Measurements from ENCODE around the gene HELT. TPM values are rescaled to one million over a fixed set of nuclear protein-coding genes. Genes with fewer than 3 reads are reported as not detected.
"Not testable (repeated sequence)": the region's sequence is repeated elsewhere in the genome, so short reads cannot be mapped to it uniquely, and the experiment has no call there.

HELT gene
- total RNA-seq, 1 donor from 2014 or later: not detected

DNA sequence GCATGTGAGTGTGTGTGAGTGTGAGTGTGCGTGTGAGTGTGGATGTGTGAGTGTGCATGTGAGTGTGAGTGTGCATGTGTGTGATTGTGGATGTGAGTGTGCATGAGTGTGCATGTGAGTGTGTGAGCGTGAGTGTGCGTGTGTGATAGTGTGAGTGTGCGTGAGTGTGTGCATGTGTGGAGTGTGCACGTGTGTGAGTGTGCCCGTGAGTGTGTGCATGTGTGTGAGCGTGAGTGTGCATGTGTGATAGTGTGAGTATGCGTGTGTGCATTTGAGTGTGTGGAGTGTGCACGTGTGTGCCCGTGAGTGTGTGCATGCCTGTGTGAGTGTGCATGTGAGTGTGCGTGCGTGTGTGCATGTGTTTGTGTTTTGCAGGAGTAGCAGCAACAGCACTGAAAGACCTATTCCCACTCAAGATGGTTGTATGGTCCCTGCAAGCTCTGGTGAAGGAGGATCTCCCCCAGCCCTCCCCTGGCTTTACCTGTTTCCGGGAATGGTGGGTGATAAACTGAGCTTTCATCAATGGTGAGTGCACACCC lies 30.7 kb upstream of the HELT start:
- TF ChIP-seq, protein P1, sequence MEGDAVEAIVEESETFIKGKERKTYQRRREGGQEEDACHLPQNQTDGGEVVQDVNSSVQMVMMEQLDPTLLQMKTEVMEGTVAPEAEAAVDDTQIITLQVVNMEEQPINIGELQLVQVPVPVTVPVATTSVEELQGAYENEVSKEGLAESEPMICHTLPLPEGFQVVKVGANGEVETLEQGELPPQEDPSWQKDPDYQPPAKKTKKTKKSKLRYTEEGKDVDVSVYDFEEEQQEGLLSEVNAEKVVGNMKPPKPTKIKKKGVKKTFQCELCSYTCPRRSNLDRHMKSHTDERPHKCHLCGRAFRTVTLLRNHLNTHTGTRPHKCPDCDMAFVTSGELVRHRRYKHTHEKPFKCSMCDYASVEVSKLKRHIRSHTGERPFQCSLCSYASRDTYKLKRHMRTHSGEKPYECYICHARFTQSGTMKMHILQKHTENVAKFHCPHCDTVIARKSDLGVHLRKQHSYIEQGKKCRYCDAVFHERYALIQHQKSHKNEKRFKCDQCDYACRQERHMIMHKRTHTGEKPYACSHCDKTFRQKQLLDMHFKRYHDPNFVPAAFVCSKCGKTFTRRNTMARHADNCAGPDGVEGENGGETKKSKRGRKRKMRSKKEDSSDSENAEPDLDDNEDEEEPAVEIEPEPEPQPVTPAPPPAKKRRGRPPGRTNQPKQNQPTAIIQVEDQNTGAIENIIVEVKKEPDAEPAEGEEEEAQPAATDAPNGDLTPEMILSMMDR (IDR thresholded peaks at IDR 0.05; ENCODE audit: unreplicated experiment): no peak
- Mint-ChIP-seq H3K36me3 (ENCODE audit: low read depth, unreplicated experiment) (peaks cover 5% of the 10 kb centered on the region), H3K4me1 (ENCODE audit: unreplicated experiment) (no peaks in the 10 kb centered on the region), H3K4me3 (ENCODE audit: unreplicated experiment) (no peak overlapping the region), H3K27me3 (ENCODE audit: unreplicated experiment) (no peaks in the 10 kb centered on the region), H3K9me3 (ENCODE audit: unreplicated experiment) (no peaks in the 10 kb centered on the region), H3K27ac (ENCODE audit: unreplicated experiment) (no peak overlapping the region)
- no peak for DNase-seq (ENCODE audit: low spot score)

GRCh38 chr4:184988611-184989010 lies 29.7 kb upstream of the HELT start:
- no peaks in the 10 kb centered on the region for H3K9me3 Mint-ChIP-seq (ENCODE audit: unreplicated experiment)
- TF ChIP-seq, protein P1 (IDR thresholded peaks at IDR 0.05; ENCODE audit: unreplicated experiment): no peak
- H3K27me3 Mint-ChIP-seq (ENCODE audit: unreplicated experiment): no peaks in the 10 kb centered on the region
- no peak for DNase-seq (ENCODE audit: low spot score)
- no peak overlapping the region for H3K4me3 Mint-ChIP-seq (ENCODE audit: unreplicated experiment)
- no peaks in the 10 kb centered on the region for H3K36me3 Mint-ChIP-seq (ENCODE audit: low read depth, unreplicated experiment)
- no peaks in the 10 kb centered on the region for H3K4me1 Mint-ChIP-seq (ENCODE audit: unreplicated experiment)
- no peak overlapping the region for H3K27ac Mint-ChIP-seq (ENCODE audit: unreplicated experiment)

DNA sequence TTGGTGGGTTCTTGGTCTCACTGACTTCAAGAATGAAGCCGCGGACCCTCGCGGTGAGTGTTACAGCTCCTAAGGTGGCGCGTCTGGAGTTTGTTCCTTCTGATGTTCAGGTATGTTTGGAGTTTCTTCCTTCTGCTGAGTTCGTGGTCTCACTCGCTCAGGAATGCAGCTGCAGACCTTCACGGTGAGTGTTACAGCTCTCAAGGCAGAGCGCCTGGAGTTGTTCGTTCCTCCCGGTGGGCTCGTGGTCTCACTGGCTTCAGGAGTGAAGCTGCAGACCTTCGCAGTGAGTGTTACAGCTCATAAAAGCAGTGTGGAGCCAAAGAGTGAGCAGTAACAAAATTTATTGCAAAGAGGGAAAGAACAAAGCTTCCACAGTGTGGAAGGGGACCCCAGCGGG lies 29.0 kb upstream of the HELT start:
- not testable (repeated sequence) for H3K36me3 Mint-ChIP-seq (ENCODE audit: low read depth, unreplicated experiment); H3K4me3 Mint-ChIP-seq (ENCODE audit: unreplicated experiment); H3K9me3 Mint-ChIP-seq (ENCODE audit: unreplicated experiment); H3K27ac Mint-ChIP-seq (ENCODE audit: unreplicated experiment); DNase-seq (ENCODE audit: low spot score); H3K27me3 Mint-ChIP-seq (ENCODE audit: unreplicated experiment); H3K4me1 Mint-ChIP-seq (ENCODE audit: unreplicated experiment)

- DNase-seq (ENCODE audit: low spot score); H3K36me3 Mint-ChIP-seq (ENCODE audit: low read depth, unreplicated experiment); H3K27me3 Mint-ChIP-seq (ENCODE audit: unreplicated experiment); H3K4me3 Mint-ChIP-seq (ENCODE audit: unreplicated experiment); H3K9me3 Mint-ChIP-seq (ENCODE audit: unreplicated experiment); H3K4me1 Mint-ChIP-seq (ENCODE audit: unreplicated experiment); H3K27ac Mint-ChIP-seq (ENCODE audit: unreplicated experiment): not testable (repeated sequence)
Observed at GRCh38 chr4:184990131-184990530, 28.2 kb upstream of the HELT start.

- H3K4me3 Mint-ChIP-seq (ENCODE audit: unreplicated experiment): no peak overlapping the region
- no peaks in the 10 kb centered on the region for H3K4me1 Mint-ChIP-seq (ENCODE audit: unreplicated experiment)
- DNase-seq (ENCODE audit: low spot score): no peak
- H3K27ac Mint-ChIP-seq (ENCODE audit: unreplicated experiment): no peak overlapping the region
- H3K27me3 Mint-ChIP-seq (ENCODE audit: unreplicated experiment): no peaks in the 10 kb centered on the region
- H3K36me3 Mint-ChIP-seq (ENCODE audit: low read depth, unreplicated experiment): no peaks in the 10 kb centered on the region
- TF ChIP-seq, protein P1 (IDR thresholded peaks at IDR 0.05; ENCODE audit: unreplicated experiment): no peak
- H3K9me3 Mint-ChIP-seq (ENCODE audit: unreplicated experiment): no peaks in the 10 kb centered on the region
Observed at GRCh38 chr4:184991860-184992259, 26.4 kb upstream of the HELT start.

DNA sequence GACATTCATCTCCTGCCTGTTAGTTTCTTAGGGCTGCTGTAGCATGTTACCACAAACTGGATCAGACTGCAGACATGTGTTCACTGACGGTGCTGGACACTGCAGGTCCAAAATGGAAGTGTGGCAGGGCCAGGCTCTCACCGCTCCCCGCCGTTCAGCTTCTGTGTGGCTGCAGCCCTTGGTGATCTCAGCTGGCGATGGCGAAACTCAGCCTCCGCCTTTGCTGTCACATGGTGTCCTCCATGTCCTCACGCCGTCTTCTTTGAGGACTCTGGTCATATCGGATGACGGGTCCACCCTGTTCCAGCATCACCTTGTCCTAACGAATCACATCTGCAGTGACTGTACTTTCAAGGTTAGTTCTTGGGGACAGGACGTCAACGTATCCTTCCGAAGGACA lies 25.9 kb upstream of the HELT start:
- Mint-ChIP-seq H3K4me1 (ENCODE audit: unreplicated experiment) (no peaks in the 10 kb centered on the region), H3K36me3 (ENCODE audit: low read depth, unreplicated experiment) (no peaks in the 10 kb centered on the region), H3K27ac (ENCODE audit: unreplicated experiment) (no peak overlapping the region), H3K9me3 (ENCODE audit: unreplicated experiment) (no peaks in the 10 kb centered on the region), H3K4me3 (ENCODE audit: unreplicated experiment) (no peak overlapping the region), H3K27me3 (ENCODE audit: unreplicated experiment) (no peaks in the 10 kb centered on the region)
- TF ChIP-seq, protein P1 (IDR thresholded peaks at IDR 0.05; ENCODE audit: unreplicated experiment): no peak
- no peak for DNase-seq (ENCODE audit: low spot score)

All from endothelial cell (in vitro differentiated cells).